ENCODE data around the gene GPAT3. TPM values are rescaled to one million over a fixed set of nuclear protein-coding genes. Genes with fewer than 3 reads are reported as not detected.
A peak's percentile ranks its signal among the peaks of the same experiment; 100 is the strongest.
"Not testable (repeated sequence)": the region's sequence is repeated elsewhere in the genome, so short reads cannot be mapped to it uniquely, and the experiment has no call there.

GPAT3 gene
- polyA plus RNA-seq, 2 donors, result 4.4 to 11.2 TPM

- no peaks in the 10 kb centered on the region for H3K4me1 ChIP-seq (ENCODE audit: control insufficient read depth in 2 of 2, insufficient read depth in 2 of 2, low read length in 1 of 2)
- H3K4me3 ChIP-seq (ENCODE audit: low read depth in 1 of 2, low read length in 2 of 2), result no peak overlapping the region
- no peaks in the 10 kb centered on the region for H3K9me3 ChIP-seq (ENCODE audit: control insufficient read depth in 2 of 2, insufficient read depth in 1 of 2, low read depth in 1 of 2, low read length in 1 of 2)
- no peaks in the 10 kb centered on the region for H3K27me3 ChIP-seq (ENCODE audit: control insufficient read depth in 1 of 2, insufficient read depth in 2 of 2, low read length in 2 of 2)
- no peaks in the 10 kb centered on the region for H3K36me3 ChIP-seq (ENCODE audit: control insufficient read depth in 2 of 2, insufficient read depth in 2 of 2, low read length in 1 of 2)
- 80 to 91% methylated on average over 1 of the region's 1 CpG for WGBS, 2 donors
- no peak overlapping the region for H3K27ac ChIP-seq (ENCODE audit: low read depth in 2 of 2, low read length in 1 of 2)
Measured at GRCh38 chr4:83563998-83564397, 28.1 kb downstream of the GPAT3 start.

DNA sequence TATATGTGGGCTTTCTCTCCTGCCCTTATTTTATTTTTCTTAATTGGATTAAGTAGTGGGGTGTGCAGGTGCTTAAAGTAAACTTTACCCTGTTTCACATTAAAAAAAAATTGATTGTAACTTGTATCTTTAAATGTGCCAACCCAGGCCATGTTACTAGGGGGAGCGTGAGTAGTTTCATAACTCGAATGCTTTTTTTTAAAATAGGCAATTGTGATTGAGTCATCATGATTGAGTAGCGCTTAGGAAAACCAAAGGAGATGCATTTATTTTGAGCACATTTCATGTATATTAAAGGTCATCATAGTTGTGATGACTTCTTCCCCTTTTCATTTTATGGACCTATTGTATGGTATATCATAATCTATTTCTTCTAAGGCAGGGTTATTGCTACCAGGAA, 32.2 kb downstream of the GPAT3 start:
- no peaks in the 10 kb centered on the region for H3K27me3 ChIP-seq (ENCODE audit: control insufficient read depth in 1 of 2, insufficient read depth in 2 of 2, low read length in 2 of 2)
- 81 to 88% methylated on average over 3 of the region's 3 CpGs for WGBS, 2 donors

GRCh38 chr4:83569429-83569828, 33.5 kb downstream of the GPAT3 start:
- Histone ChIP-seq H3K27me3 (ENCODE audit: control insufficient read depth in 1 of 2, insufficient read depth in 2 of 2, low read length in 2 of 2) (no peaks in the 10 kb centered on the region), H3K4me1 (ENCODE audit: control insufficient read depth in 2 of 2, insufficient read depth in 2 of 2, low read length in 1 of 2) (no peaks in the 10 kb centered on the region), H3K36me3 (ENCODE audit: control insufficient read depth in 2 of 2, insufficient read depth in 2 of 2, low read length in 1 of 2) (no peaks in the 10 kb centered on the region), H3K27ac (ENCODE audit: low read depth in 2 of 2, low read length in 1 of 2) (peak overlapping the region; percentile 37 to 60), H3K9me3 (ENCODE audit: control insufficient read depth in 2 of 2, insufficient read depth in 1 of 2, low read depth in 1 of 2, low read length in 1 of 2) (no peaks in the 10 kb centered on the region), H3K4me3 (ENCODE audit: low read depth in 1 of 2, low read length in 2 of 2) (no peak overlapping the region)
- 68 to 75% methylated on average over 4 of the region's 4 CpGs for WGBS, 2 donors

More for the DNA sequence above, 32.2 kb downstream of the GPAT3 start:
- H3K27ac ChIP-seq (ENCODE audit: low read depth in 2 of 2, low read length in 1 of 2), result no peak overlapping the region
- no peaks in the 10 kb centered on the region for H3K9me3 ChIP-seq (ENCODE audit: control insufficient read depth in 2 of 2, insufficient read depth in 1 of 2, low read depth in 1 of 2, low read length in 1 of 2)
- no peaks in the 10 kb centered on the region for H3K36me3 ChIP-seq (ENCODE audit: control insufficient read depth in 2 of 2, insufficient read depth in 2 of 2, low read length in 1 of 2)
- no peaks in the 10 kb centered on the region for H3K4me1 ChIP-seq (ENCODE audit: control insufficient read depth in 2 of 2, insufficient read depth in 2 of 2, low read length in 1 of 2)
- H3K4me3 ChIP-seq (ENCODE audit: low read depth in 1 of 2, low read length in 2 of 2), result no peak overlapping the region

DNA sequence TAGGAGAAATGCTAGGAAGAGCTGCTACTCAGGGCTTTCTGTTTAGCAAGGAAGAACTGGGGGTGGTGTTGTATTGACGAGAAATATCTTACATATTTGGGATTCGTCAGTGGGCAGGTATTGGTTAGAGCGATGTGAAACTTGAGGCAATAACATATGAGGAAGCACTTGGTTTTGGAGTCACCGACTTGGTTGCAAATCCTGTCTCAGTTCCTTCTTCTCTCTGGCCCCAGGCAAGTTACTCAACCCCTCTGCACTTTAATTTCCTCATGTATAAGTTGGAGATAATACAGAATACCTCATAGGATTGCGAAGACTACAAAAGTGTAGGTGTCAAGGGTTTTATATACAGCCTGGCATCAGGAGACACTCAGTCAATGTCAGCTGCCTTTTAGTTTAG, 34.1 kb downstream of the GPAT3 start:
- Histone ChIP-seq H3K36me3 (ENCODE audit: control insufficient read depth in 2 of 2, insufficient read depth in 2 of 2, low read length in 1 of 2) (no peaks in the 10 kb centered on the region), H3K27ac (ENCODE audit: low read depth in 2 of 2, low read length in 1 of 2) (no peak overlapping the region), H3K4me3 (ENCODE audit: low read depth in 1 of 2, low read length in 2 of 2) (no peak overlapping the region), H3K4me1 (ENCODE audit: control insufficient read depth in 2 of 2, insufficient read depth in 2 of 2, low read length in 1 of 2) (no peaks in the 10 kb centered on the region), H3K27me3 (ENCODE audit: control insufficient read depth in 1 of 2, insufficient read depth in 2 of 2, low read length in 2 of 2) (no peaks in the 10 kb centered on the region), H3K9me3 (ENCODE audit: control insufficient read depth in 2 of 2, insufficient read depth in 1 of 2, low read depth in 1 of 2, low read length in 1 of 2) (no peaks in the 10 kb centered on the region)
- 65 to 74% methylated on average over 5 of the region's 5 CpGs for WGBS, 2 donors

DNA sequence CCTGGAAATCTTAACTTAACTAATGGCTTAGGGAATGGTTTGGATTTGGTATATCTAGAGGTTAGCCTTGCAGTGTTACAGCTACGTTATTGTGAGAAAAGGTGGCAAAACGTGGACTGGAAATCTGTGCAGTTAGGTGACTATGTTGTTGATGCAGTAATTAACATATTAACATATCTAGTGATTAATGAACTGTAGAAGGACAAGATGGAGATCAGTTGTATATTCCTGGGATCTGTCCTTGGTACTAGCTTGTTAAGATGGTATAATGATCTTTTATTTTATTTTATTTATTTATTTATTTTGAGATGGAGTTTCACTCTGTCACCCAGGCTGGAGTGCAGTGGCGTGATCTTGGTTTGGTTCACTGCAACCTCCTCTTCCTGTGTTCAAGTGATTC, 36.9 kb downstream of the GPAT3 start:
- no peaks in the 10 kb centered on the region for H3K9me3 ChIP-seq (ENCODE audit: control insufficient read depth in 2 of 2, insufficient read depth in 1 of 2, low read depth in 1 of 2, low read length in 1 of 2)
- no peaks in the 10 kb centered on the region for H3K27me3 ChIP-seq (ENCODE audit: control insufficient read depth in 1 of 2, insufficient read depth in 2 of 2, low read length in 2 of 2)
- H3K27ac ChIP-seq (ENCODE audit: low read depth in 2 of 2, low read length in 1 of 2), result no peak overlapping the region
- WGBS, 2 donors, result 83 to 84% methylated on average over 3 of the region's 3 CpGs
- H3K4me3 ChIP-seq (ENCODE audit: low read depth in 1 of 2, low read length in 2 of 2), result no peak overlapping the region
- H3K36me3 ChIP-seq (ENCODE audit: control insufficient read depth in 2 of 2, insufficient read depth in 2 of 2, low read length in 1 of 2), result no peaks in the 10 kb centered on the region
- no peaks in the 10 kb centered on the region for H3K4me1 ChIP-seq (ENCODE audit: control insufficient read depth in 2 of 2, insufficient read depth in 2 of 2, low read length in 1 of 2)

DNA sequence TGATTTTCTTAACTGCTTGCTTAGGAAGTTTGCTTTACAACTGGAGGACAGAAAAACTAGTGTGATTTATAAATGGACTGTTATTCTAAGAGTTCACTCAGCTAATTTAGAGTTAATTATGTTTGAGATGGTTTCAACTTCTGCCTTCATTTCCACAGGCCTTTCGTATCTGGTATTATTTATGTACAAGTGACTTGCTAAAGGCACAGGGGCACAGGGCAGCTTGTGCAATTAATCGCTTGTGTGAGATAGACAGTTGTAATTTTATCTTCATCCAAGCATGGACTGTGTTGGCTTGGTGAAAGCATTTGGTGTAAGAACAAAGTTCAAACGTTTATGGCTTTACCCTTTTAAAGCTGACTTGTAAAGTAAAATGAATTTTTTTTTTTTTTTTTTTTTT, 38.3 kb downstream of the GPAT3 start:
- H3K27me3 ChIP-seq (ENCODE audit: control insufficient read depth in 1 of 2, insufficient read depth in 2 of 2, low read length in 2 of 2), result no peaks in the 10 kb centered on the region
- 50 to 51% methylated on average over 3 of the region's 3 CpGs for WGBS, 2 donors
- H3K9me3 ChIP-seq (ENCODE audit: control insufficient read depth in 2 of 2, insufficient read depth in 1 of 2, low read depth in 1 of 2, low read length in 1 of 2), result no peaks in the 10 kb centered on the region
- no peaks in the 10 kb centered on the region for H3K36me3 ChIP-seq (ENCODE audit: control insufficient read depth in 2 of 2, insufficient read depth in 2 of 2, low read length in 1 of 2)
- no peak overlapping the region for H3K4me3 ChIP-seq (ENCODE audit: low read depth in 1 of 2, low read length in 2 of 2)
- no peaks in the 10 kb centered on the region for H3K4me1 ChIP-seq (ENCODE audit: control insufficient read depth in 2 of 2, insufficient read depth in 2 of 2, low read length in 1 of 2)
- no peak overlapping the region for H3K27ac ChIP-seq (ENCODE audit: low read depth in 2 of 2, low read length in 1 of 2)

DNA sequence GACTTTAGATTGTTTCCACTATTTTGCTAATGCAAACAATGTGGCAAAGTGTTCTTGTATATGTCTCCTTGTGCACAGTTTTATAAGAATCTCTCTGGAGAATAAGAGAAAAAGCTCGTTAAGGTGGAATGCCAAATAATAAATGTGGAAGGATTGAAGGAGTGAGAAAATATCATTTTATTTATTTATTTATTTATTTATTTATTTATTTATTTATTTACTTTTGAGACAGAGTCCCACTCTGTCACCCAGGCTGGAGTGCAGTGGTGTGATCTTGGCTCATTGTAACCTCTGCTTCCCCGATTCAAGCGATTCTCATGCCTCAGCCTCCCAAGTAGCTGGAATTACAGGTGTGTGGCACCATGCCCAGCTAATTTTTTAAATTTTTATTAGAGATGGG, 40.3 kb downstream of the GPAT3 start:
- not testable (repeated sequence) for H3K9me3 ChIP-seq (ENCODE audit: control insufficient read depth in 2 of 2, insufficient read depth in 1 of 2, low read depth in 1 of 2, low read length in 1 of 2); H3K36me3 ChIP-seq (ENCODE audit: control insufficient read depth in 2 of 2, insufficient read depth in 2 of 2, low read length in 1 of 2); H3K4me3 ChIP-seq (ENCODE audit: low read depth in 1 of 2, low read length in 2 of 2); H3K27me3 ChIP-seq (ENCODE audit: control insufficient read depth in 1 of 2, insufficient read depth in 2 of 2, low read length in 2 of 2); H3K4me1 ChIP-seq (ENCODE audit: control insufficient read depth in 2 of 2, insufficient read depth in 2 of 2, low read length in 1 of 2); H3K27ac ChIP-seq (ENCODE audit: low read depth in 2 of 2, low read length in 1 of 2)
- 97% methylated on average over 3 of the region's 3 CpGs for WGBS, 2 donors

DNA sequence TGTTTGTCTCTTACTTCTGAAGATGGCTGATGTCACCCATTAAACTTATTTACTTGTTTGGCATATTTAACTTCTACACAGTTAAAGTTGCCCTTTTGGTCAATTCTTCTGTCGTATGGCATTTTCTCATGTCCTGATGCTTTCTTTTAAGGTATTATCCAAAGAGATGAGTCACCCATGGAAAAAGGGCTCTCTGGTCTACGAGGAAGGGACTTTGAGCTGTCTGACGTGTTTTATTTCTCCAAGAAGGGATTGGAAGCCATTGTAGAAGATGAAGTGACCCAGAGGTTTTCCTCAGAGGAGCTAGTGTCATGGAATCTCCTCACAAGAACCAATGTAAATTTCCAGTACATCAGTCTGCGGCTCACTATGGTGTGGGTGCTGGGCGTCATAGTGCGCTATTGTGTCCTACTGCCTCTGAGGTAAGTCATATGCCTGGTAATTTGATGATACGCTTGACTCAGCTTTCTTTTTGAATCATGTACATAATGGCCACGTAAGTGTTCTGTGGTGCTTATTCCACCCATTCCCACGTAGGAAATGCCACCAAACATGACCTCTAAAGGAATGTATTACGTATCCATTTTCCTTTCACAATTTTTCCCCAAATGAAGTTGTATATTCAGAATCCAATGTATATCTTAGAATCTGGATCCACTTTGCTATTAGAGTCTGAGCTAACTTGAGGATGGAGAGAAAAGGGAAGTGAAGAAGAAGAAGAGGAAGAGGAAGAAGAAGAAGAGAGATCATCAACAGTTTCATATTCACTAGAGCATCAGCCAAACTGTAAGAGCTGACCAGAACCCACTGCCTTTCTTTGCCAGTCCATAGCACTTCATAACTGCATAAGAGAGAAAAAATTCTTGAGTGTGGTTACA, 45.7 kb downstream of the GPAT3 start:
- no peak overlapping the region for H3K27ac ChIP-seq (ENCODE audit: low read depth in 2 of 2, low read length in 1 of 2)
- H3K4me1 ChIP-seq (ENCODE audit: control insufficient read depth in 2 of 2, insufficient read depth in 2 of 2, low read length in 1 of 2), result no peaks in the 10 kb centered on the region
- no peak overlapping the region for H3K4me3 ChIP-seq (ENCODE audit: low read depth in 1 of 2, low read length in 2 of 2)
- no peaks in the 10 kb centered on the region for H3K9me3 ChIP-seq (ENCODE audit: control insufficient read depth in 2 of 2, insufficient read depth in 1 of 2, low read depth in 1 of 2, low read length in 1 of 2)
- WGBS, 2 donors, result 85 to 89% methylated on average over 10 of the region's 10 CpGs
- no peaks in the 10 kb centered on the region for H3K27me3 ChIP-seq (ENCODE audit: control insufficient read depth in 1 of 2, insufficient read depth in 2 of 2, low read length in 2 of 2)
- H3K36me3 ChIP-seq (ENCODE audit: control insufficient read depth in 2 of 2, insufficient read depth in 2 of 2, low read length in 1 of 2), result no peaks in the 10 kb centered on the region

GRCh38 chr4:83582289-83582785, 46.4 kb downstream of the GPAT3 start:
- no peaks in the 10 kb centered on the region for H3K27me3 ChIP-seq (ENCODE audit: control insufficient read depth in 1 of 2, insufficient read depth in 2 of 2, low read length in 2 of 2)
- no peak overlapping the region for H3K4me3 ChIP-seq (ENCODE audit: low read depth in 1 of 2, low read length in 2 of 2)
- WGBS, 2 donors, result 47 to 54% methylated on average over 7 of the region's 7 CpGs
- H3K9me3 ChIP-seq (ENCODE audit: control insufficient read depth in 2 of 2, insufficient read depth in 1 of 2, low read depth in 1 of 2, low read length in 1 of 2), result no peaks in the 10 kb centered on the region
- H3K27ac ChIP-seq (ENCODE audit: low read depth in 2 of 2, low read length in 1 of 2), result no peak overlapping the region
- H3K36me3 ChIP-seq (ENCODE audit: control insufficient read depth in 2 of 2, insufficient read depth in 2 of 2, low read length in 1 of 2), result no peaks in the 10 kb centered on the region
- no peaks in the 10 kb centered on the region for H3K4me1 ChIP-seq (ENCODE audit: control insufficient read depth in 2 of 2, insufficient read depth in 2 of 2, low read length in 1 of 2)

GRCh38 chr4:83585982-83586508, 50.1 kb downstream of the GPAT3 start:
- no peak overlapping the region for H3K27ac ChIP-seq (ENCODE audit: low read depth in 2 of 2, low read length in 1 of 2)
- no peaks in the 10 kb centered on the region for H3K9me3 ChIP-seq (ENCODE audit: control insufficient read depth in 2 of 2, insufficient read depth in 1 of 2, low read depth in 1 of 2, low read length in 1 of 2)
- WGBS, 2 donors, result 85 to 86% methylated on average over 6 of the region's 6 CpGs
- H3K36me3 ChIP-seq (ENCODE audit: control insufficient read depth in 2 of 2, insufficient read depth in 2 of 2, low read length in 1 of 2), result no peaks in the 10 kb centered on the region
- no peak overlapping the region for H3K4me3 ChIP-seq (ENCODE audit: low read depth in 1 of 2, low read length in 2 of 2)
- H3K27me3 ChIP-seq (ENCODE audit: control insufficient read depth in 1 of 2, insufficient read depth in 2 of 2, low read length in 2 of 2), result no peaks in the 10 kb centered on the region
- no peaks in the 10 kb centered on the region for H3K4me1 ChIP-seq (ENCODE audit: control insufficient read depth in 2 of 2, insufficient read depth in 2 of 2, low read length in 1 of 2)
